Osteoblast (primary cell): ENCODE measurements around the gene C1QC. TPM values are rescaled to one million over a fixed set of nuclear protein-coding genes. Genes with fewer than 3 reads are reported as not detected.

Source experiments
- DNase-seq: peaks from one replicate; pipeline ENCODE4 v3.0.0; 2011; ENCODE audit warnings: low spot score, mixed read lengths; ENCODE audit not compliant: insufficient read length; ENCODE audit errors: missing footprints
- H2AFZ ChIP-seq: 2 replicates; pipeline ENCODE4 v1.6.0; 2011; ENCODE audit warnings: mild to moderate bottlenecking, low read length
- H3K27ac ChIP-seq: 2 replicates; pipeline ENCODE4 v1.5.1; 2011; ENCODE audit warnings: mild to moderate bottlenecking, low read depth, low read length, moderate library complexity
- H3K27me3 ChIP-seq: 2 replicates; pipeline ENCODE4 v1.6.0; 2012; ENCODE audit warnings: mild to moderate bottlenecking, control low read depth, inconsistent platforms, low read length, moderate library complexity; ENCODE audit not compliant: insufficient read depth
- H3K36me3 ChIP-seq: 2 replicates; pipeline ENCODE4 v1.5.1; 2011; ENCODE audit warnings: mild to moderate bottlenecking, low read length, control low read depth, moderate library complexity; ENCODE audit not compliant: insufficient read depth
- H3K4me1 ChIP-seq: 2 replicates; pipeline ENCODE4 v1.5.1; 2011; ENCODE audit warnings: mild to moderate bottlenecking, low read length, control low read depth, moderate library complexity; ENCODE audit not compliant: insufficient read depth
- H3K4me2 ChIP-seq: 2 replicates; pipeline ENCODE4 v1.6.0; 2011; ENCODE audit warnings: mild to moderate bottlenecking, low read length; ENCODE audit not compliant: insufficient read depth
- H3K4me3 ChIP-seq: fragments of 200-600 bp; sonication (generic); 3 replicates; pipeline ENCODE4 v1.5.1; 2012; ENCODE audit warnings: mild to moderate bottlenecking, low read length, inconsistent platforms; ENCODE audit not compliant: insufficient read depth
- H3K79me2 ChIP-seq: 2 replicates; pipeline ENCODE4 v1.6.0; 2012; ENCODE audit warnings: mild to moderate bottlenecking, low read length, control low read depth, inconsistent platforms; ENCODE audit not compliant: insufficient read depth
- H3K9me3 ChIP-seq: 2 replicates; pipeline ENCODE4 v1.5.1; 2011; ENCODE audit warnings: low read depth, low read length, control low read depth
- H4K20me1 ChIP-seq: 2 replicates; pipeline ENCODE4 v1.6.0; 2012; ENCODE audit warnings: mild to moderate bottlenecking, low read length, control low read depth; ENCODE audit not compliant: insufficient read depth
- CTCF ChIP-seq: IDR thresholded peaks from 2 replicates; pipeline ENCODE4 v1.5.1; 2011; ENCODE audit warnings: mild to moderate bottlenecking, low read depth, low read length, moderate library complexity; ENCODE audit errors: extremely low read depth
- total RNA-seq: library from RNA; depleted of rRNA; stranded (reverse); fragments of >200 nt; gene quantifications from 2 replicates; pipeline ENCODE4 v1.2.3, GENCODE V29; 2012

Gene C1QC
- total RNA-seq, 1 donor, result 2.2 TPM

GRCh38 chr1:22652881-22653316, 9.5 kb downstream of the C1QC start, which contains the start of gene C1QB:
Gene C1QB, plus strand, starts transcription at chr1:22653236. Its CDS starts 6,227 bp downstream, at chr1:22659463.
- Histone ChIP-seq H3K79me2 (no peaks in the 10 kb centered on the region), H3K4me3 (no peak within 1 kb of the TSS), H3K36me3 (no peaks in the 10 kb centered on the region), H4K20me1 (no peaks in the 10 kb centered on the region), H3K4me1 (no peaks in the 10 kb centered on the region), H2AFZ (no peak within 1 kb of the TSS), H3K4me2 (no peak within 1 kb of the TSS), H3K27me3 (peaks cover 54% of the 10 kb centered on the region), H3K27ac (no peak within 1 kb of the TSS), H3K9me3 (no peaks in the 10 kb centered on the region)
- TF ChIP-seq CTCF, result no peak
- peak; percentile 57 for DNase-seq

- H3K9me3 ChIP-seq, result no peaks in the 10 kb centered on the region
- H2AFZ ChIP-seq, result no peak overlapping the region
- DNase-seq, result peak; percentile 52
- no peak overlapping the region for H3K4me3 ChIP-seq
- H3K79me2 ChIP-seq, result no peaks in the 10 kb centered on the region
- no peak overlapping the region for H3K4me2 ChIP-seq
- no peak overlapping the region for H3K27ac ChIP-seq
- no peak for TF ChIP-seq CTCF
- no peaks in the 10 kb centered on the region for H4K20me1 ChIP-seq
- no peaks in the 10 kb centered on the region for H3K36me3 ChIP-seq
- peaks cover 47% of the 10 kb centered on the region for H3K27me3 ChIP-seq
- H3K4me1 ChIP-seq, result no peaks in the 10 kb centered on the region
These were observed 11.3 kb downstream of the C1QC start for GRCh38 chr1:22654692-22655091.

- no peaks in the 10 kb centered on the region for H4K20me1 ChIP-seq
- H3K9me3 ChIP-seq, result no peaks in the 10 kb centered on the region
- peaks cover 43% of the 10 kb centered on the region for H3K27me3 ChIP-seq
- H3K79me2 ChIP-seq, result no peaks in the 10 kb centered on the region
- no peak overlapping the region for H3K4me2 ChIP-seq
- H3K27ac ChIP-seq, result no peak overlapping the region
- H3K4me3 ChIP-seq, result no peak overlapping the region
- no peak overlapping the region for H2AFZ ChIP-seq
- TF ChIP-seq CTCF, result no peak
- peak; percentile 67 for DNase-seq
- H3K36me3 ChIP-seq, result no peaks in the 10 kb centered on the region
- no peaks in the 10 kb centered on the region for H3K4me1 ChIP-seq
These were observed 15.1 kb downstream of the C1QC start for GRCh38 chr1:22658385-22659163.

GRCh38 chr1:22660716-22661241, 17.3 kb downstream of the C1QC start:
- DNase-seq, result peak; percentile 69
- H3K4me3 ChIP-seq, result no peak overlapping the region
- no peak overlapping the region for H3K27ac ChIP-seq
- H3K9me3 ChIP-seq, result no peaks in the 10 kb centered on the region
- no peaks in the 10 kb centered on the region for H3K79me2 ChIP-seq
- H3K4me1 ChIP-seq, result no peaks in the 10 kb centered on the region
- TF ChIP-seq CTCF, result no peak
- H3K36me3 ChIP-seq, result no peaks in the 10 kb centered on the region
- no peak overlapping the region for H3K4me2 ChIP-seq
- peaks cover 23% of the 10 kb centered on the region for H3K27me3 ChIP-seq
- no peaks in the 10 kb centered on the region for H4K20me1 ChIP-seq
- H2AFZ ChIP-seq, result no peak overlapping the region
